HK-2 (cell line): Measurements from ENCODE around the gene MAN1B1.

ENCODE experiments used
- DNase-seq: peaks from one replicate; pipeline ENCODE4 v3.0.0-alpha.2; 2018; ENCODE audit not compliant: unreplicated experiment

The MAN1B1 gene

GRCh38 chr9:137085920-137086530 is 760 bp upstream of the MAN1B1 start:
- peak; percentile 63 for DNase-seq

DNA sequence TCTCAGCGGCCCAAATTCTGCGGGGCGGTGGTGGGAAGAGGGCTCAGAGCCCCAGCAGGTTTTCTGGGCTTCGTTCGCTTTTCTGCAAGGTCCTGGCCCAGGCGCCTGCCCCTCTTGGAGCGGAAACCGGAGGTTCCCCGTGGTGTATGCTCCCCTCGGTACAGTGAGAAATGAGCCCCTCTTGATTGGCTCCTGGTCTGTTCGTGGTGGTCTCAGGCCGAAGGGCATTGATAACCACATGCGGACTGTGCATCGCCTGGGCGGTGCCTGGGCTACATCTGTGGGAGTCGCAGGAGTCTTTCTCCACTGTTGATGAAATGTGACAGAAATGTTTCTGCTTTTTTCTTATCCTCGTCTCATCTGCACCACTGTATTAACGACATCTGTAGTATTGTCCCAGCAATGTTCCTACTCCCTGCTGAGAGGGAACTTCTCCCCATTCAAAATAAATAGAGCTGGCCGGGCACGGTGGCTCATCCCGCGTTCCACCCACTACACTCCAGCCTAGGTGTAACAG is 682 bp downstream of the MAN1B1 start:
- DNase-seq = no peak

- no peak for DNase-seq
Observed at GRCh38 chr9:137088121-137088520, 1.3 kb downstream of the MAN1B1 start.

DNA sequence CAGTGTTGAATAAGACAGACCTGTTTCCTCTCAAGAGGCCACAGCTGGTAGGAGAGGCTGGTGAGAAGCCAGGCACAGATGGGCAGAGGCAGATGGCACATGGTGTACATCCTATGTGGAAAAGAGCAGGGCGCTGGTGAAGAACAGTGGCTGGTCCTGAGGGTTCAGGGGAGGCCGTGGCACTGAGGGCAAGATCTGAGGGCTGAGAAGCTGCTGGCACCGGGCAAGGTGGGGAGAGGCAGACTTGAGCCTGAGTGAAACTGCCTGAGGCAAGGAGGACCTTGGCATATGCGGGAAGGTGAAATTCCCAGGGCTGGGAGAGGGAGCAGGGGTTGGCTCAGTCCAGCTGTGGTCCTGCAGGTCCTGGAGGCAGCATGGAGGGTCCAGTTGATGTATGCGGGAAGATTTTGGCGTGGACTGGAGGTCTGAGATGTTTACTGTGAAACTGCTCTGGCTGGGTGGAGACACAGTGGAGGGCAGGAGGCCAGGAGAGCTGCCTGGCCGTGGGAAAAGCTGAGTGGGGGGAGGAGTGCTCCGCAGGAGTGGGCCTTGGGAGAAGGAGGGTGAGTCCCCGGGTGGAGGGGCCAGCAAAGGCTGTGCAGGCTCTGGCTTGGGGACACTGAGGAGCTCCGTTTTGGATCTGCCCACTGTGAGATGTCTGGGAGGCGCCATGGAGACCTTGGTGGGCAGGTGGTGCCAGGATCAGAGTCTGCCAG is 2.6 kb downstream of the MAN1B1 start:
- no peak for DNase-seq

GRCh38 chr9:137095664-137096517 is 9.1 kb downstream of the MAN1B1 start:
- no peak for DNase-seq

- DNase-seq = no peak
Observed at GRCh38 chr9:137096785-137097546, 10.2 kb downstream of the MAN1B1 start.

DNA sequence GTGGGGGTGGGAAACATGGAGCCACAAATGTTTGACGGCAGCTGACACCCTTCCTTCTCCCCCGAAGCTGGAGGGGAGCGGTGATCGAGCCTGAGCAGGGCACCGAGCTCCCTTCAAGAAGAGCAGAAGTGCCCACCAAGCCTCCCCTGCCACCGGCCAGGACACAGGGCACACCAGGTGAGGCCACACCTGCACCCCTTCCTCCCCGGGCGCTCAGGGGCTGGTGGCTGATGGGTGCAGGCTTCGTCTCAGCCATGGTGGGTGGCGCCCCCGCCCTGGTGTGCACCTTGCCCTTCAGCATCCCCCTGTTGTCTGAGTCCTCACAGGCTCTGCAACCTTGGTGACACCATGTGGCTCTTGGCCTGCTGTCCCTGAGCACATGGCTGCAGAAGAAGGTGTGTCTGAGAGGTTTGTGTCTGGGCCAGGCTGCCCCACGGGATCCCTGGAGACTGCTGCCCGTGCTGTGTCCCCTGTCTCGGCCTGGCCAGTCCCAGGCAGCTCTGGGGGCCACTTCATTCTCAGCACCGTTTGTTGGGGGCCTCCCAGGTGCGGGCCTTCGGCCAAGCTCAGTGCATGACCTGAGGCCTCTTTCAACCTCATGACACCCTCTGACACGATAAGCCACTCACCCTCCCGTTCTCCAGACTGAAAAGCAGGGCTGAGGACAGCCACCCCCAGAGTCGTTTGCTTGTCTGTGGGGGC is 11.1 kb downstream of the MAN1B1 start:
- DNase-seq = no peak

GRCh38 chr9:137099231-137099630 is 12.4 kb downstream of the MAN1B1 start:
- no peak for DNase-seq

DNA sequence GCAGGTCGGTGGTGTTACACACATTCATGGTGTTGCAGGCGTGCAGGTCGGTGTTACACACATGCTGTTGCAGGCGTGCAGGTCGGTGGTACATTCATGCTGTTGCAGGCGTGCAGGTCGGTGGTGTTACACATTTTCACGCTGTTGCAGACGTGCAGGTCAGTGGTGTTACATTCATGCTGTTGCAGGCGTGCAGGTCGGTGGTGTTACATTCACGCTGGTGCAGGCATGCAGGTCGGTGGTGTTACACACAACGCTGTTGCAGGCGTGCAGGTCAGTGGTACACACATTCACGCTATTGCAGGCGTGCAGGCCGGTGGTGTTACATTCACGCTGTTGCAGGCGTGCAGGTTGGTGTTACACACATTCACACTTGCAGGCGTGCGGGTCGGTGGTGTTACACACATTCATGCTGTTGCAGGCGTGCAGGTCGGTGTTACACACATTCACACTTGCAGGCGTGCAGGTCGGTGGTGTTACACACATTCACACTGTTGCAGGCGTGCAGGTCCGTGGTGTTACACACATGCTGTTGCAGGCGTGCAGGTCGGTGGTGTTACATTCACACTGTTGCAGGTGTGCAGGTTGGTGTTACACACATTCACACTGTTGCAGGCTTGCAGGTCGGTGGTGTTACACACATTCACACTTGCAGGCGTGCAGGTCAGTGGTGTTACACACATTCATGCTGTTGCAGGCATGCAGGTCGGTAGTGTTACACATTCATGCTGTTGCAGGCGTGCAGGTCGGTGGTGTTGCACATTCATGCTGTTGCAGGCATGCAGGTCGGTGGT is 16.6 kb downstream of the MAN1B1 start:
- DNase-seq = no peak

GRCh38 chr9:137105814-137106661 is 19.3 kb downstream of the MAN1B1 start:
- DNase-seq = no peak

DNA sequence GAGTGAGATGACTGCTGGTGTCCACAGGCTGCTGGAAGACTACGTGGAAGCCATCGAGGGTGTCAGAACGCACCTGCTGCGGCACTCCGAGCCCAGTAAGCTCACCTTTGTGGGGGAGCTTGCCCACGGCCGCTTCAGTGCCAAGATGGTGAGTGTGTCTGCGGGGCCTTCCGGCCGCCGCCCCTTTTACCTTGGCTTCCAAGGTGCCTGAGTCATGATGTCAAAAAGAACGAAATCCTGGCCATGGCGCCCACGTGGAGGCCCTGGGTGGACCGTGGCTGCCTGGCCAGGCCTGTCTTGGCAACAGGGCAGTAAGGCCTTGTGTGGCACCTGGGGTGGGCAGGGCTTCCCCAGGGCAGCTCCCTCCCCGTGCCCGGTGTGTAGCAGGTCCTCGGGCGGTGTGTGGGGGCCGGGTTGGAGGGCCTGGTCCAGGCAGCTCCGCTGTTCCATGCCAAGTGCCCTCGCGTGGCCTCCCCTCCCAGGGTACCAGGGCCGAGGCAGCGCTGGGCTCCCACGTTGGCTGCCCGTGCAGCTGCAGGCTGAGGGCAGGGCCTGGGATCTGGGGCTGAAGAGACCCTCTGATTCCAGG is 20.0 kb downstream of the MAN1B1 start:
- DNase-seq = no peak

GRCh38 chr9:137107312-137107921 is 20.6 kb downstream of the MAN1B1 start:
- DNase-seq = no peak

- no peak for DNase-seq
Observed at GRCh38 chr9:137107982-137108381, 21.2 kb downstream of the MAN1B1 start.

- no peak for DNase-seq
Observed at GRCh38 chr9:137108608-137109249, 21.9 kb downstream of the MAN1B1 start.

- no peak for DNase-seq
Observed at GRCh38 chr9:137109250-137110146, 22.7 kb downstream of the MAN1B1 start.

DNA sequence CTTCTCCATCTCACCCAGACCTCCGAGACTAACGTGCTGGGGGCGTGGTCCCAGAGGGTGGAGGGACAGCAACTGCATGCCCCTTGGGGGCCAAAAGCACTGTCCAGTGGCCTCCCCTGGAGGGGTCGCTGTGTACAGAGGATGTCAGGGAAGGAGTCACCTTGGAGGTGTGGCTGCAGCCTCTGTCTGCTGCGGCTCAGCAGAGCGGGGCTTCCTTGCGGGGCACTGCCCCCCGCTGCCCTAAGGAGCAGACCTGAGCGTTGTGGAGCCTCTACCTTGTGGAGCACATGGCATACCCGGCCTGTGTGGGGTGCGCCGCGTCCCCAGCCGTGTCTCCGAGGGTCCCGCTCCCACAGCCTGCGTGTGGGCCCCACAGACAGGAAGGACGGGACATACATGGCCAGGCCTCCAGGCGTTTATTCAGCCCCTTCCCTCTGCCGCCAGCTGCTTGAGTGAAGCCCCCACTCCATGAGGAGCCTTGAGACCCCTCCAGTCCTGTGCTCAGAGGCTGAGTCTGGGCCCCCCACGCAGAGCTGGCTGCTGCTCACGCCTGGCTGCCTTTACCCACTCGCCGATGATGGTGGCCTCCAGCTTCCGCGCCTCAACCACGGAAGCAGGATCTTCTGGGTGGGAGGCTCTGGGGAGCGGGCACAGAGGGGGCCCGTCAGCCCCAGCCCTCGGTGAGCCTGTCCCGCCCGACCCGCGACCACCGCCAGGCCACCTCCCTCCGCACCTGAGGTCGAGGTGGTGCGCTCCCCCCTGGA is 23.5 kb downstream of the MAN1B1 start:
- no peak for DNase-seq
